Panc1 (cell line): ENCODE results near the gene KIF4A. TPM values are rescaled to one million over a fixed set of nuclear protein-coding genes. Genes with fewer than 3 reads are reported as not detected.
A peak's percentile ranks its signal among the peaks of the same experiment; 100 is the strongest.

ENCODE experiments used
- ATAC-seq: fragments of 200-7000 bp; cut with Tn5 transposase; 2 replicates; pipeline ENCODE4 v1.9.1; 2020; ENCODE audit warnings: mild to moderate bottlenecking, moderate library complexity
- BruUV-seq: library from RNA; stranded (reverse); fragments of 400-500 nt; replicated peaks from 2 replicates; lab custom pipeline; 2021; lab: Mats Ljungman, UMichigan
- CTCF ChIA-PET: fragments of 300-600 bp; sonication (Branson Sonifier 250); formaldehyde crosslinking; loops from one replicate; lab custom pipeline; 2022; ENCODE audit warnings: antibody characterized with exemption; lab: Charles Lee
- POLR2A ChIA-PET: fragments of 300-600 bp; sonication (Branson Sonifier 250); formaldehyde crosslinking; loops from one replicate; lab custom pipeline; 2022; ENCODE audit warnings: antibody characterized with exemption; lab: Charles Lee
- DNase-seq: peaks from one replicate; pipeline ENCODE4 v3.0.0-alpha.2; 2010; ENCODE audit warnings: low read depth, low spot score
- H3K27ac ChIP-seq: 2 replicates; pipeline ENCODE4 v1.5.1; 2011; ENCODE audit warnings: mild to moderate bottlenecking, low read length, inconsistent platforms
- H3K27me3 ChIP-seq: fragments of 200-500 bp; sonication (Bioruptor generic); 2 replicates; pipeline ENCODE4 v1.6.0; 2014; ENCODE audit warnings: low read length, inconsistent platforms; ENCODE audit not compliant: control insufficient read depth, insufficient read depth
- H3K36me3 ChIP-seq: fragments of 200-500 bp; sonication (Bioruptor generic); 2 replicates; pipeline ENCODE4 v1.5.1; 2014; ENCODE audit warnings: inconsistent platforms, mild to moderate bottlenecking, low read length, moderate library complexity; ENCODE audit not compliant: control insufficient read depth, insufficient read depth
- H3K4me1 ChIP-seq: 2 replicates; pipeline ENCODE4 v1.5.1; 2011; ENCODE audit warnings: inconsistent platforms, mild to moderate bottlenecking, low read length, moderate library complexity; ENCODE audit not compliant: control insufficient read depth, insufficient read depth
- H3K4me3 ChIP-seq, 2 experiments: 2 replicates each; pipeline ENCODE4 v1.5.1; 2011 to 2012; ENCODE audit warnings: low read depth in 2 of 2, low read length in 2 of 2, mild to moderate bottlenecking in 2 of 2, inconsistent platforms in 1 of 2, moderate library complexity in 1 of 2
- H3K9me3 ChIP-seq: fragments of 200-500 bp; sonication (Bioruptor generic); 2 replicates; pipeline ENCODE4 v1.5.1; 2014; ENCODE audit warnings: low read depth, mild to moderate bottlenecking, inconsistent platforms, low read length, moderate library complexity; ENCODE audit not compliant: control insufficient read depth, insufficient read depth
- CTCF ChIP-seq: fragments of 450-650 bp; IDR thresholded peaks from 2 replicates; pipeline ENCODE4 v1.5.1; 2017; ENCODE audit warnings: mild to moderate bottlenecking
- POLR2AphosphoS5 ChIP-seq: IDR thresholded peaks from 2 replicates; pipeline ENCODE4 v1.6.1; 2012; ENCODE audit warnings: mild to moderate bottlenecking, low read depth, low read length, moderate library complexity
- REST ChIP-seq, 2 experiments: IDR thresholded peaks; 2 replicates each; pipeline ENCODE4 v1.6.1; 2011 to 2012; ENCODE audit warnings: low read depth in 2 of 2, control low read depth in 1 of 2, low read length in 1 of 2, mild to moderate bottlenecking in 1 of 2, moderate library complexity in 1 of 2; ENCODE audit not compliant: insufficient read depth in 1 of 2
- SIN3A ChIP-seq: IDR thresholded peaks from 2 replicates; pipeline ENCODE4 v1.6.1; 2012; ENCODE audit warnings: low read depth, mild to moderate bottlenecking, low read length, moderate library complexity, borderline replicate concordance; ENCODE audit not compliant: insufficient read depth
- TCF7L2 ChIP-seq: IDR thresholded peaks from 2 replicates; pipeline ENCODE4 v1.6.1; 2011; ENCODE audit warnings: mild to moderate bottlenecking, low read depth, low read length, inconsistent platforms
- in situ Hi-C: cut with HindIII; loops from 2 replicates; pipeline ENCODE4 v1.10.0; 2016; ENCODE audit warnings: low sequenced_read_pairs, low pct_unique_long_range_greater_than_20kb
- intact Hi-C: fragments of 100-400 bp; cut with micrococcal nuclease; formaldehyde crosslinking; loops from one replicate; pipeline ENCODE4 v1.10.0; 2022; ENCODE audit not compliant: unreplicated experiment
- total RNA-seq: library from RNA; stranded (reverse); gene quantifications from one replicate; pipeline ENCODE4 v1.2.1, GENCODE V29; 2021; ENCODE audit not compliant: unreplicated experiment

Gene KIF4A
- total RNA-seq, 1 experiment from 2014 or later: 62.6 TPM

GRCh38 chrX:70260104-70260503 is 29.8 kb upstream of the KIF4A start, which contains the start of gene P2RY4:
Gene P2RY4 (minus strand): TSS chrX:70260204. CDS start chrX:70259624, 580 bp downstream.
- H3K27me3 ChIP-seq: peaks cover 2% of the 10 kb centered on the region; the same call in 1 of the 2 replicates
- no peak for TF ChIP-seq TCF7L2
- no peak for TF ChIP-seq REST (IDR thresholded peaks at IDR 0.05; ENCODE audit: insufficient read depth in 1 of 2, low read depth in 2 of 2, low read length in 1 of 2)
- TF ChIP-seq SIN3A: no peak
- no peak for TF ChIP-seq CTCF
- TF ChIP-seq POLR2AphosphoS5: no peak
- BruUV-seq: no TSS peak
- H3K9me3 ChIP-seq: no peaks in the 10 kb centered on the region
- H3K36me3 ChIP-seq: no peaks in the 10 kb centered on the region
- no peak within 1 kb of the TSS for H3K4me3 ChIP-seq
- in situ Hi-C loops: no loop called here
- no peak within 1 kb of the TSS for H3K27ac ChIP-seq
- ATAC-seq: no peak
- no peak for DNase-seq
- ChIA-PET CTCF (no interaction called here), POLR2A (no interaction called here)
- no peaks in the 10 kb centered on the region for H3K4me1 ChIP-seq
- intact Hi-C loops: loop anchor here (5.0 kb wide), 1 partner anchor 63 kb away; no protein-coding TSS in a partner anchor

- POLR2A ChIA-PET: no interaction called here
- in situ Hi-C loops: no loop called here
- BruUV-seq: no TSS peak
These were observed 26.8 kb upstream of the KIF4A start for GRCh38 chrX:70262952-70263567.

More at GRCh38 chrX:70262952-70263567, 26.8 kb upstream of the KIF4A start:
- intact Hi-C loops: loop anchor here (5.0 kb wide), 1 partner anchor 66 kb away; no protein-coding TSS in a partner anchor
- no peak overlapping the region for H3K27ac ChIP-seq
- peaks cover 2% of the 10 kb centered on the region; the same call in 1 of the 2 replicates for H3K27me3 ChIP-seq
- DNase-seq: peak; percentile 22
- H3K36me3 ChIP-seq: no peaks in the 10 kb centered on the region
- CTCF ChIA-PET: no interaction called here
- ATAC-seq: peak; percentile 93
- H3K4me1 ChIP-seq: no peaks in the 10 kb centered on the region
- TF ChIP-seq CTCF (peak; percentile 80), REST (IDR thresholded peaks at IDR 0.05; ENCODE audit: insufficient read depth in 1 of 2, low read depth in 2 of 2, low read length in 1 of 2) (no peak)
- no peaks in the 10 kb centered on the region for H3K9me3 ChIP-seq
- no peak overlapping the region for H3K4me3 ChIP-seq
